Upper lobe of left lung (tissue), 4 donors: ENCODE results near the gene MRS2.

Experiments used
- EP300 ChIP-seq, 4 donors: sonication (generic); formaldehyde crosslinking; IDR thresholded peaks; one replicate each; pipeline ENCODE4 v1.5.1; 2017; ENCODE audit warnings: antibody characterized with exemption in 4 of 4, control low read depth in 2 of 4
- POLR2A ChIP-seq, 4 donors: fragments of 450-650 bp; IDR thresholded peaks; one replicate each; pipeline ENCODE4 v1.5.1; 2016 to 2017; ENCODE audit warnings: antibody characterized with exemption in 4 of 4, mild to moderate bottlenecking in 2 of 4
- TF ChIP-seq, protein P1 (sequence below), 6 experiments: fragments of 450-650 bp in 4 of 6; fragments of 200-600 bp in 2 of 6; sonication (generic) in 2 of 6; IDR thresholded peaks; one replicate each; pipeline ENCODE4 v1.5.1; 2016 to 2019; ENCODE audit warnings: antibody characterized with exemption in 6 of 6

DNA sequence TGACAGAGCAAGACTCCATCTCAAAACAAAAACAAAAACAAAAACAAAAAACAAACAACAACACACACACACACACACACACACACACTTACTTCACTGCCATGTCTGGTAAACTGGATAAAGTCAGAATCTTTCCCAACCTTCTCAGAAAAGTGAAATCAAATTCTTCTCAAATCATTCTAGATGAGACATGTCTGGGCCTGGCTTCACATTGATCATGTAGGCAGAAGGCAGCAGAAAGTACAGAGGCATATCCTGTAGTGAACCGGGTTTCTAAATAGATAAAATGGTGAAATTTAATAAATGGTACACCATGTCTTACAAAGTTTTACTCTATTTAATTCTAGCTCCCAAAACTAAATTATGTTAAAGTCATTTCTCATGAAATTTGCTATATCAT, 14.9 kb upstream of the MRS2 start:
- TF ChIP-seq, protein P1, sequence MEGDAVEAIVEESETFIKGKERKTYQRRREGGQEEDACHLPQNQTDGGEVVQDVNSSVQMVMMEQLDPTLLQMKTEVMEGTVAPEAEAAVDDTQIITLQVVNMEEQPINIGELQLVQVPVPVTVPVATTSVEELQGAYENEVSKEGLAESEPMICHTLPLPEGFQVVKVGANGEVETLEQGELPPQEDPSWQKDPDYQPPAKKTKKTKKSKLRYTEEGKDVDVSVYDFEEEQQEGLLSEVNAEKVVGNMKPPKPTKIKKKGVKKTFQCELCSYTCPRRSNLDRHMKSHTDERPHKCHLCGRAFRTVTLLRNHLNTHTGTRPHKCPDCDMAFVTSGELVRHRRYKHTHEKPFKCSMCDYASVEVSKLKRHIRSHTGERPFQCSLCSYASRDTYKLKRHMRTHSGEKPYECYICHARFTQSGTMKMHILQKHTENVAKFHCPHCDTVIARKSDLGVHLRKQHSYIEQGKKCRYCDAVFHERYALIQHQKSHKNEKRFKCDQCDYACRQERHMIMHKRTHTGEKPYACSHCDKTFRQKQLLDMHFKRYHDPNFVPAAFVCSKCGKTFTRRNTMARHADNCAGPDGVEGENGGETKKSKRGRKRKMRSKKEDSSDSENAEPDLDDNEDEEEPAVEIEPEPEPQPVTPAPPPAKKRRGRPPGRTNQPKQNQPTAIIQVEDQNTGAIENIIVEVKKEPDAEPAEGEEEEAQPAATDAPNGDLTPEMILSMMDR (IDR thresholded peaks at IDR 0.05) = no peak
- no peak for TF ChIP-seq POLR2A (IDR thresholded peaks at IDR 0.05)
- TF ChIP-seq EP300 (IDR thresholded peaks at IDR 0.05) = no peak
